Adrenal gland (tissue), 12 donors: Measurements from ENCODE around the gene TACO1. TPM values are rescaled to one million over a fixed set of nuclear protein-coding genes. Genes with fewer than 3 reads are reported as not detected.

Experiments
- DNase-seq, 7 donors: peaks; one replicate each; pipeline ENCODE4 v3.0.0-alpha.2; 2019 to 2020
- H3K27ac ChIP-seq, 5 donors: fragments of 200-600 bp; sonication (generic) in 4 of 5; 1 replicate in 3 of 5; 2 replicates in 2 of 5; pipeline versions ENCODE4 v1.5.1 to v1.8.0; 2016 to 2020; ENCODE audit warnings: mild to moderate bottlenecking in 1 of 5
- H3K27me3 ChIP-seq: fragments of 200-600 bp; 2 replicates; pipeline ENCODE4 v1.8.0; 2021
- H3K36me3 ChIP-seq, 2 donors: fragments of 200-600 bp; replicated peaks in 1 of 2; 1 replicate in 1 of 2; 2 replicates in 1 of 2; pipeline versions ENCODE4 v1.5.1 to v1.8.0; 2018 to 2022
- H3K4me1 ChIP-seq, 2 donors: fragments of 200-600 bp; replicated peaks in 1 of 2; 1 replicate in 1 of 2; 2 replicates in 1 of 2; pipeline versions ENCODE4 v1.5.1 to v1.8.0; 2018 to 2021
- H3K4me3 ChIP-seq, 4 donors: fragments of 200-600 bp; sonication (generic) in 3 of 4; one replicate each; pipeline ENCODE4 v1.5.1; 2016 to 2018
- H3K9me3 ChIP-seq, 3 donors: fragments of 200-600 bp; sonication (generic) in 1 of 3; replicated peaks in 1 of 3; 1 replicate in 2 of 3; 2 replicates in 1 of 3; pipeline versions ENCODE4 v1.5.1 to v1.8.0; 2016 to 2021
- POLR2A ChIP-seq, 2 donors: fragments of 450-650 bp; IDR thresholded peaks; one replicate each; pipeline ENCODE4 v1.6.1; 2017; ENCODE audit warnings: antibody characterized with exemption in 2 of 2, mild to moderate bottlenecking in 2 of 2, moderate library complexity in 1 of 2
- WGBS, 4 donors: extraction: QIAGEN DNeasy Blood & Tissue Kit in 2 of 4; methylation state at CpG; one replicate each; pipeline versions ENCODE4 v1.1.5 to v1.1.7; 2013 to 2017; 5-methylcytosine and 5-hydroxymethylcytosine counted together
- intact Hi-C, 2 donors: fragments of 100-400 bp; cut with DNase I; formaldehyde crosslinking; loops; one replicate each; pipeline versions ENCODE4 v1.14.1 to v1.15.0; 2022 to 2023
- polyA plus RNA-seq, 3 donors: library from polyadenylated mRNA; stranded (reverse); fragments of 200-250 nt in 2 of 3; fragments of 350-450 nt in 1 of 3; fragmentation: Illumina TruSeq in 1 of 3; extraction: RNeasy Lipid Tissue Mini Kit (QIAGEN cat#74804) in 1 of 3; gene quantifications; one replicate each; pipeline ENCODE4 v1.2.3, GENCODE V29; 2013 to 2014
- total RNA-seq, 9 donors: library from RNA; depleted of rRNA in 4 of 9; stranded (reverse); fragments of >200 nt in 4 of 9; fragments of 120-200 nt in 1 of 9; fragmentation: NEBNext Ultra II Directional in 1 of 9; extraction: Animal tissue kit (Norgen Biotek cat#: 25700) in 1 of 9; gene quantifications; one replicate each; pipeline versions ENCODE4 v1.1.0 to v1.2.4, GENCODE V29; 2013 to 2023
- TF ChIP-seq, protein P1 (sequence below), 6 experiments: fragments of 450-650 bp in 4 of 6; fragments of 200-600 bp in 2 of 6; sonication (generic) in 1 of 6; IDR thresholded peaks; 1 replicate in 5 of 6; 2 replicates in 1 of 6; pipeline versions ENCODE4 v1.5.1 to v1.8.0; 2016 to 2021; ENCODE audit warnings: antibody characterized with exemption in 6 of 6, mild to moderate bottlenecking in 2 of 6, moderate library complexity in 1 of 6
- donor health status: healthy with polysubstance abuse.
- donor health status: Bipolar disorder and iron deficiency.
- donor health status: DM: yes; HTN: yes; CAD: no.
- donor health status: DM: no; HTN: no; CAD: no.
- donor health status: DM: no; HTN: no; CAD: no.
- donor health status: DM: yes; HTN: yes; CAD: no.

TACO1 gene
- total and polyA plus RNA-seq, 12 donors = 15.4 to 32.1 (median 22.8) TPM

DNA sequence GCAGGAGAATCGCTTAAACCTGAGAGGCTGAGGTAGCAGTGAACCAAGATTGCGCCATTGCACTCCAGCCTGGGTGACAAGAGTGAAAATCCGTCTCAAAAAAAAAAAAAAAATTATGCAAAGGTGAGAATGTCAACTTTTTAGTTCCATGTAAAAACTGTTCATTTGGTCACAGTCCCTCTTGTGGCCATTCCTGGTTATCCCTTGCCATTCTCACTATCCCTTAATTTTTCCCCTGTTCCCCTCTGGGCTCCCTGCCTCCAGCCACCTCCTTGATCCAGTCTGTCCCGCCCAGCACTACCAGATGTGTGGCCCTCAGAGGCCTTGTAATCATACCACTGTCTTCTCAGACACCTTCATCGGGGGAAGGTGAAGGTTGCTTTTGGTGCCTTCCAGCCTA lies 27.1 kb upstream of the TACO1 start:
- Histone ChIP-seq H3K4me1 (no peaks in the 10 kb centered on the region), H3K36me3 (no peaks in the 10 kb centered on the region), H3K27ac (no peak overlapping the region), H3K9me3 (no peaks in the 10 kb centered on the region), H3K4me3 (no peak overlapping the region), H3K27me3 (no peaks in the 10 kb centered on the region)
- no peak for DNase-seq
- no peak for TF ChIP-seq POLR2A (IDR thresholded peaks at IDR 0.05)
- TF ChIP-seq, protein P1, sequence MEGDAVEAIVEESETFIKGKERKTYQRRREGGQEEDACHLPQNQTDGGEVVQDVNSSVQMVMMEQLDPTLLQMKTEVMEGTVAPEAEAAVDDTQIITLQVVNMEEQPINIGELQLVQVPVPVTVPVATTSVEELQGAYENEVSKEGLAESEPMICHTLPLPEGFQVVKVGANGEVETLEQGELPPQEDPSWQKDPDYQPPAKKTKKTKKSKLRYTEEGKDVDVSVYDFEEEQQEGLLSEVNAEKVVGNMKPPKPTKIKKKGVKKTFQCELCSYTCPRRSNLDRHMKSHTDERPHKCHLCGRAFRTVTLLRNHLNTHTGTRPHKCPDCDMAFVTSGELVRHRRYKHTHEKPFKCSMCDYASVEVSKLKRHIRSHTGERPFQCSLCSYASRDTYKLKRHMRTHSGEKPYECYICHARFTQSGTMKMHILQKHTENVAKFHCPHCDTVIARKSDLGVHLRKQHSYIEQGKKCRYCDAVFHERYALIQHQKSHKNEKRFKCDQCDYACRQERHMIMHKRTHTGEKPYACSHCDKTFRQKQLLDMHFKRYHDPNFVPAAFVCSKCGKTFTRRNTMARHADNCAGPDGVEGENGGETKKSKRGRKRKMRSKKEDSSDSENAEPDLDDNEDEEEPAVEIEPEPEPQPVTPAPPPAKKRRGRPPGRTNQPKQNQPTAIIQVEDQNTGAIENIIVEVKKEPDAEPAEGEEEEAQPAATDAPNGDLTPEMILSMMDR (IDR thresholded peaks at IDR 0.05) = peak in 3 of 6 experiments; percentile 6 to 32 (median 21)
- intact Hi-C loops = no loop called here
- WGBS, 4 donors = 84 to 88% (median 85%) methylated on average over 5 of the region's 5 CpGs

DNA sequence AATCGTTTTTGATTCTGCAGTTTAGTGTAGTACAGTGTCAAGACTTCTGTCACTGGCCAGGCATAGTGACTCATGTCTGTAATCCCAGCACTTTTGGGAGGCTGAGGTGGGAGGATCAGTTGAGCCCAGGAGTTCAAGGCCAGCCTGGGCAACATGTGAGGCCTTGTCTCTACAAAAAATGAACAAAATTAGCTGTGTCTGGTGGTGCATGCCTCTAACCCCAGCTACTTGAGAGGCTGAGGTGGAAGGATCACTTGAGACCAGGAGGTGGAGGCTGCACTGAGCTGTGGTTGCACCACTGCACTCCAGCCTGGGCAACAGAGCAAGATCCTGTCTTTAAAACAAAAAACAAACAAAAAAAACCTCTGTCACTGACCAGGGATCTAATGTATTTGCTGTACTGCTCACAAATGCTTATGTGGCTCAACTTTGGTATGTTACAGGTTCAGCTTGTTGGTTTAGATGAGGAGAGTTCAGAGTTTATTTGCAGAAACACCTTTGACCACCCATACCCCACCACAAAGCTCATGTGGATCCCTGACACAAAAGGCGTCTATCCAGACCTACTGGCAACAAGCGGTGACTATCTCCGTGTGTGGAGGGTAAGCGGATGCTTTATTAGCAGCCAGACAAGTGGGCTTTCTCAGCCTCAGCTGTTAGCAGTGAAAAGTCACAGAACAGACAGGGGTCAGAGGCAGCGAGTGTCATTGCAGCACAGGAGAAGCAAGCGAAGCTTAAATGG lies 22.5 kb upstream of the TACO1 start:
- TF ChIP-seq, protein P1 (IDR thresholded peaks at IDR 0.05) = no peak
- no peak for TF ChIP-seq POLR2A (IDR thresholded peaks at IDR 0.05)
- Histone ChIP-seq H3K9me3 (no peaks in the 10 kb centered on the region), H3K4me3 (no peak overlapping the region), H3K36me3 (peaks cover 0 to 28% of the 10 kb centered on the region in 2 donors), H3K27me3 (no peaks in the 10 kb centered on the region), H3K4me1 (no peaks in the 10 kb centered on the region), H3K27ac (no peak overlapping the region)
- WGBS, 4 donors = 81 to 86% (median 83%) methylated on average over 7 of the region's 7 CpGs
- no peak for DNase-seq
- intact Hi-C loops = no loop called here

DNA sequence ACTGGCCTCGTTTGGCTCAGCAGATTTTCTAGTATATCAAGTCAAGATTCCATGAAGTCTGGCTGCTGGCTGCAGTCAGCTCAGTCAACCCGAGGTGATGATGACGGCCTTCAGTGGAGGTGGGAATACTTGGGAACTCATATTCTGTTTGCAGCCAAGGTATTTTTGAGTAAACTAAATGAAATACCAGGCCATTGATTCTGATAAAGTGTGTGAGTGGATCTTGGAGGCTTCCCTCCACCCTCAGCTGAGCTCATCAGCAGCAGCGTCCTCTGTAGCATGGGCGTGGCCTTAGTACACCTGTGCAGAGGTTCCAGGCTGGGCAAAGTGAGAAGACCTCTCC lies 22.0 kb upstream of the TACO1 start:
- Histone ChIP-seq H3K4me3 (no peak overlapping the region), H3K4me1 (no peaks in the 10 kb centered on the region), H3K27me3 (no peaks in the 10 kb centered on the region), H3K36me3 (peaks cover 0 to 33% of the 10 kb centered on the region in 2 donors), H3K27ac (no peak overlapping the region), H3K9me3 (no peaks in the 10 kb centered on the region)
- TF ChIP-seq, protein P1 (IDR thresholded peaks at IDR 0.05) = no peak
- TF ChIP-seq POLR2A (IDR thresholded peaks at IDR 0.05) = no peak
- intact Hi-C loops = no loop called here
- no peak for DNase-seq
- WGBS, 4 donors = 78 to 97% (median 87%) methylated on average over 5 of the region's 5 CpGs

DNA sequence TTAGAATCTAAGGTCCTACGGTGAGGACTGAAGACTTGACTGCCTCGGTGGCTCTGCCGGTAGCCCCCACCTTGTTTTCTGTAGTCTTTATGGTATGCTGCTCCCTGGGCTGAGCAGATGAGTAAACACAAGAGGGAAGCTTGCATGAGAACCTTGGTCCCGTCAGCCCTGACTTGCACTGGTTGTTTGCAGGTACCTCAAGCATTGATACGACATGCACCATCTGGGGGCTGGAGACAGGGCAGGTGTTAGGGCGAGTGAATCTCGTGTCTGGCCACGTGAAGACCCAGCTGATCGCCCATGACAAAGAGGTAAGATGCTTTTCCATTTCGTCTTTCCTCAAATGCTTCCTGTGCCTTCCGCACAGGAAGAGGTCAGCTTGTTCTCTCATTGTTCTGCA lies 21.1 kb upstream of the TACO1 start:
- no peaks in the 10 kb centered on the region for H3K4me1 ChIP-seq
- no peak overlapping the region for H3K4me3 ChIP-seq
- H3K27ac ChIP-seq = no peak overlapping the region
- no peak for TF ChIP-seq POLR2A (IDR thresholded peaks at IDR 0.05)
- TF ChIP-seq, protein P1 (IDR thresholded peaks at IDR 0.05) = no peak
- 75 to 90% (median 79%) methylated on average over 11 of the region's 11 CpGs for WGBS, 4 donors
- H3K36me3 ChIP-seq = peaks cover 0 to 42% of the 10 kb centered on the region in 2 donors
- no peak for DNase-seq
- intact Hi-C loops = no loop called here
- H3K9me3 ChIP-seq = no peaks in the 10 kb centered on the region
- H3K27me3 ChIP-seq = no peaks in the 10 kb centered on the region
